Measurements from ENCODE around the gene EHD4.

Gene EHD4

GRCh38 chr15:41876007-41876406, 96.3 kb downstream of the EHD4 start:
- FAIRE-seq, result no peak

GRCh38 chr15:41874736-41875135, 97.6 kb downstream of the EHD4 start:
- no peak for FAIRE-seq

- FAIRE-seq, result no peak
Observed at GRCh38 chr15:41873711-41874110, 98.6 kb downstream of the EHD4 start.

GRCh38 chr15:41872166-41872747, 100.1 kb downstream of the EHD4 start:
- no peak for FAIRE-seq

GRCh38 chr15:41871175-41871905, 101.0 kb downstream of the EHD4 start:
- no peak for FAIRE-seq

- FAIRE-seq, result no peak
Observed at GRCh38 chr15:41870689-41871081, 101.7 kb downstream of the EHD4 start.

GRCh38 chr15:41869770-41870688, 102.3 kb downstream of the EHD4 start:
- FAIRE-seq, result no peak

GRCh38 chr15:41868321-41868720, 104.0 kb downstream of the EHD4 start:
- FAIRE-seq, result no peak

- no peak for FAIRE-seq
Observed at GRCh38 chr15:41866872-41867579, 105.3 kb downstream of the EHD4 start.

GRCh38 chr15:41866263-41866703, 106.1 kb downstream of the EHD4 start:
- FAIRE-seq, result no peak

GRCh38 chr15:41865490-41866055, 106.8 kb downstream of the EHD4 start:
- FAIRE-seq, result no peak

GRCh38 chr15:41862515-41863116, 109.7 kb downstream of the EHD4 start:
- no peak for FAIRE-seq

GRCh38 chr15:41861736-41862356, 110.5 kb downstream of the EHD4 start:
- FAIRE-seq, result no peak

- FAIRE-seq, result no peak
Observed at GRCh38 chr15:41860049-41860828, 112.1 kb downstream of the EHD4 start.

- no peak for FAIRE-seq
Observed at GRCh38 chr15:41858756-41859155, 113.6 kb downstream of the EHD4 start.

- FAIRE-seq, result no peak
Observed at GRCh38 chr15:41857316-41857715, 115.0 kb downstream of the EHD4 start.

- FAIRE-seq, result no peak
Observed at GRCh38 chr15:41856716-41857115, 115.6 kb downstream of the EHD4 start.

GRCh38 chr15:41856262-41856661, 116.1 kb downstream of the EHD4 start:
- no peak for FAIRE-seq

GRCh38 chr15:41855261-41855961, 116.9 kb downstream of the EHD4 start:
- FAIRE-seq, result no peak

- FAIRE-seq, result no peak
Observed at GRCh38 chr15:41854443-41854842, 117.9 kb downstream of the EHD4 start.

Data from TTC549 (cell line).